HG02852 (cell line): ENCODE results near the gene CLOCK.
"Not testable (repeated sequence)": the region's sequence is repeated elsewhere in the genome, so short reads cannot be mapped to it uniquely, and the experiment has no call there.

ENCODE experiments used
- ATAC-seq: cut with Tn5 transposase; IDR thresholded peaks from one replicate; pipeline ENCODE4 v1.9.1; 2021; ENCODE audit warnings: mild to moderate bottlenecking, moderate library complexity; ENCODE audit not compliant: unreplicated experiment

Gene CLOCK

GRCh38 chr4:55546756-55547465, at the start of gene CLOCK:
TSS of gene CLOCK (minus strand) at chr4:55546909. CDS start at chr4:55482785, 64,124 bp downstream.
- peak; percentile 75 for ATAC-seq

GRCh38 chr4:55592014-55592413, 45.3 kb upstream of the CLOCK start, which contains the start of gene PDCL2:
TSS of gene PDCL2 (minus strand) at chr4:55592245. CDS start at chr4:55592109, 136 bp downstream.
- no peak for ATAC-seq

- ATAC-seq, result no peak
Measured at GRCh38 chr4:55588160-55588559, 41.5 kb upstream of the CLOCK start.

GRCh38 chr4:55582773-55583172, 36.1 kb upstream of the CLOCK start:
- ATAC-seq, result not testable (repeated sequence)

- ATAC-seq, result no peak
Measured at GRCh38 chr4:55578341-55579010, 31.8 kb upstream of the CLOCK start.

GRCh38 chr4:55575513-55575912, 28.8 kb upstream of the CLOCK start:
- ATAC-seq, result no peak

GRCh38 chr4:55574252-55574651, 27.5 kb upstream of the CLOCK start:
- ATAC-seq, result no peak

- no peak for ATAC-seq
Measured at GRCh38 chr4:55571806-55572205, 25.1 kb upstream of the CLOCK start.

- peak; percentile 65 for ATAC-seq
Measured at GRCh38 chr4:55568905-55569504, 22.3 kb upstream of the CLOCK start.

- ATAC-seq, result peak; percentile 100
Measured at GRCh38 chr4:55561889-55562288, 15.2 kb upstream of the CLOCK start.

- ATAC-seq, result no peak
Measured at GRCh38 chr4:55560096-55560495, 13.4 kb upstream of the CLOCK start.

GRCh38 chr4:55554453-55555030, 7.8 kb upstream of the CLOCK start:
- ATAC-seq, result no peak

GRCh38 chr4:55553441-55554201, 6.9 kb upstream of the CLOCK start:
- ATAC-seq, result peak; percentile 42

- ATAC-seq, result not testable (repeated sequence)
Measured at GRCh38 chr4:55551964-55552363, 5.3 kb upstream of the CLOCK start.

GRCh38 chr4:55549888-55550287, 3.2 kb upstream of the CLOCK start:
- no peak for ATAC-seq

GRCh38 chr4:55547918-55548317, 1.2 kb upstream of the CLOCK start:
- no peak for ATAC-seq

GRCh38 chr4:55547466-55547770, 709 bp upstream of the CLOCK start:
- no peak for ATAC-seq

GRCh38 chr4:55546506-55546755, 278 bp downstream of the CLOCK start:
- ATAC-seq, result peak; percentile 42

GRCh38 chr4:55545641-55546505, 836 bp downstream of the CLOCK start:
- ATAC-seq, result peak; percentile 38

GRCh38 chr4:55545151-55545550, 1.6 kb downstream of the CLOCK start:
- ATAC-seq, result no peak
